ENCODE data around the gene MVB12B.

The MVB12B gene

DNA sequence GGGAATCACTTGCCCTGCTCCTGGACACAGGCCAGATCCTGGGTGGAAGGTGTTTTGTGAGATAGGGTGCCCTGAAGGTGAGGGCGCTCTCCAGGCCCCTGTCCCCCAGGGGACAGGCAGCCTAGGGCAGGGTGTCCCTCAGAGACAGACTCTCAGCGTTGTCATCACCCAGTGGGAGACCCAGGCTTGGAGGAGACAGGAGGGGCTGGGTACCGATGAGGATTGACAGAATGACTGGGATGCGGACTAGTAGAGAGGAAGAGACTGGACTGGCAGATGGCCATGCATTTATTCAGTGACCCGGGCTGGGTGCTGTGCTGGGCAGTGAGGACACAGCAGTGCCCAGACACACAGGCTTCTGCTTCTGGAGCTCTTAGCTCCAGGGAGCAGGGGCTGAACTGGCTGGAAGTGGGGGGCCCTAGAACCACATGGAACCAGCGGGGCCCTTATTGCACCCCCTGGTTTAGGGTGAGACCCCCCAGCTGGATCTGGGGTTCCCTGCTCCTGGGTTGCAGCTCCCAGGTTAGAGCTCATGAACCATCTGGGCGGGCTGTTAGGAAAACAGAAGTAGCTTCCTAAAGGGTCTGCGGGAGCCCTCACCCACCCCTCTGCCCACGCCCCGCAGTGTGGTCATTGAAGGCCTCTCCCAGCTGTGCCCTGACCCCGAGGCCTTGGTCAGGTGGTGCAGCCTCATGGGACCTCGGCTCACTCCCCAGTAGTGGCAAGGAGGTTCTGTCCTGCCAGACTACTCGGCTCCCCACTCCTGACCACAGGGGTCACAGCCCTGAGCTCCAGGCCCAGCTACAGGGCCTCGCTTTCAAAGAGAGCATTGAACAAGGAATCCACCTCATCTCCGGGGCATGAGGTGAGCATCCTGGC, 170.4 kb downstream of the MVB12B start:
- Mint-ChIP-seq H3K27me3 (peaks cover 38% of the 10 kb centered on the region), H3K4me3 (no peak overlapping the region), H3K36me3 (no peaks in the 10 kb centered on the region), H3K9me3 (no peaks in the 10 kb centered on the region), H3K27ac (no peak overlapping the region), H3K4me1 (peaks cover 31% of the 10 kb centered on the region)
- ATAC-seq = no peak

DNA sequence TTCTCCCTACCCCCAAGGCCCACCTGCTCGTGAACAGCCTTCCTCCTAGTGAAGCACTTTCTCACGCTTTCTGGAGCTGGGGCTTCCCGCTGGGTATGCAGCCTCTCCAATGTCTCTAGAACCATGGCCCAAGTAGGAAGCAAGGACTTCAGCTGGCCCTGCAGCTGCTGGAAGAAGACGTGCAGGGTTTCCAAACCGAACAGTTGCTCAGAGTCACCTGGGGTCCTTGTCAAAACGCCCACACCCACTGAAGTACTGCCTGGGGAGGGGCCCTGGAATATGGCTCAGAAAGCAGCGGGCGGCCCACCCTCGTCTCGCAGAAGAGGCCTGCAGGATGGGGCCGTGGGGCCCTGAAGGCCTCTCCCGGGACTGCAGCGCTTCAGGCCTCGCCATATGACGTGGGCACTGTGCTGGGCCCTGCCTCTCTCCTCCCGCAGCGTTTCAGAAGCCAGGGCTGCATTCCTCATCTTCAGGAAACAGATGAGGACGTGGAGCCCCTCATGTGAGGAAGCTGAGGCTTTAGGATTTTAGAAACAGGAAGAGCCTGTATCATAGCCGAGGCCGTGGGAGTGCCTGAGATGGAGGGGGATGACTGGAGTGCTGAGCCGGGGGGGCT, 171.1 kb downstream of the MVB12B start:
- Mint-ChIP-seq H3K27ac (no peak overlapping the region), H3K4me3 (no peak overlapping the region), H3K27me3 (peaks cover 38% of the 10 kb centered on the region), H3K36me3 (no peaks in the 10 kb centered on the region), H3K4me1 (peaks cover 31% of the 10 kb centered on the region), H3K9me3 (no peaks in the 10 kb centered on the region)
- no peak for ATAC-seq

DNA sequence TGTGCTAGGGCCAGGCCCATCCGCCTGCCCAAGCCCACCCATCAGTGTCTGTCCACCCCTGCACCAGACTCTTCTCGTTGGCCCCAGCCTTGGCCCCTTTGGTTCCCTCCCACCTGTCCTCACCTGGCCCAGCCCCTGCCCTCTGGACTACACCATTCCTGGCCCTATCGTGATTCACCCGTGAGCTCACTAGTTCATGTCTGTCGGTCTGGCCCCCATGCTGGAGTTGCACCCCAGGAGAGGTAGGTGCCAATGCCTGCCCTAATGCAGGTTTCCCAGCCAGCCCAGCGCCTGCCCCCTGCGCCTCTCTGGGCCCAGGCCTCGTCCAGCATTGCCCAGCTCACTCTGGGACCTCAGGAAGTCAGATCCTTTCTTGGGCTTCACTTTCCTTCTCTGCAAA, 171.7 kb downstream of the MVB12B start:
- ATAC-seq = no peak
- H3K4me1 Mint-ChIP-seq = peaks cover 31% of the 10 kb centered on the region
- no peak overlapping the region for H3K4me3 Mint-ChIP-seq
- H3K27ac Mint-ChIP-seq = no peak overlapping the region
- no peaks in the 10 kb centered on the region for H3K36me3 Mint-ChIP-seq
- H3K27me3 Mint-ChIP-seq = peaks cover 38% of the 10 kb centered on the region
- H3K9me3 Mint-ChIP-seq = no peaks in the 10 kb centered on the region

DNA sequence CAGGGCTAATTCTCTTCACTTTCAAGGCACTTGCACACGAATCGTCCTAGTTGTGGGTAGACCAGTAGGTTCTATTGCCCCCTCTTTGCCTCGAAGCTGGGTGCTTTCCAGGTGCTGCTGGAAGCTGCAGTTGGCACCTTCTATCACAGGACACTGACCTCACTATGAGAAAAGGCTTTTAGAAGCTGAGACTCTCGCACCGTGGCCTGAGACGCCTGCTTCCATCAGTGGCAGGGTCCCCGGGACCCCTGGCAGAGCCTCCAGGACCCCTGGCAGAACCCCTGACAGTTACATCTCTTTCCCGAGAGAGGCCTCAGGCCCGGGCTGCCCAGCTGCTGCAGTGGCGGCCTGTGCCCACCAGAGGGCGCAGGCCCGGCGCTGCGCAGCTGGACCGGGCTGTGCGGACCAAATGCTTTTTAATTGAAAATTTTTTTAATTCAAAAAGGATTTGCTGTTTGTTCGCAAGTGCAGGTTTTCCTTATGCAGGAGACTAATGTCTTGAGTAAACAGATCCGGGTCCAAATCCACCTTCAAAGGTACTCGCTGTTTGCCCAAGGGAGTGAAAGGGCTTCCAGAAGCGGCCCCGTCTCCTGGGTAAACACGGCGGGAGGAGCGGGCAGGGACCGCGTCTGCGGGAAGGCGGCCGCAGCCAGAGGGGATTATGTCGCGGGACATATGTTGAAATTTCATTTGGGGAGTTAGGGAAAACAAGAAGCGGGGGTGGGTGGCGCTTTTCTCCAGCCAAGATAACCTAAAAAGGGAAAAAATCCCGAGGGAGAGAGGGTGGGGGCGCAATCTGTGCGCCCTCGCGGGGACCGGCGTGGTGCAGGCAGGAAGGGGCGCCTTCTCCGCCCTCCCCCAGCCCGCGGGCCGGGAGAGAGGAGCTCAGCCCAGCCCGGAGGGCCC, 172.6 kb downstream of the MVB12B start:
- Mint-ChIP-seq H3K9me3 (no peaks in the 10 kb centered on the region), H3K4me3 (peak overlapping the region; percentile 60), H3K27me3 (peaks cover 38% of the 10 kb centered on the region), H3K4me1 (peaks cover 27% of the 10 kb centered on the region), H3K36me3 (no peaks in the 10 kb centered on the region), H3K27ac (no peak overlapping the region)
- ATAC-seq = peak; percentile 64

DNA sequence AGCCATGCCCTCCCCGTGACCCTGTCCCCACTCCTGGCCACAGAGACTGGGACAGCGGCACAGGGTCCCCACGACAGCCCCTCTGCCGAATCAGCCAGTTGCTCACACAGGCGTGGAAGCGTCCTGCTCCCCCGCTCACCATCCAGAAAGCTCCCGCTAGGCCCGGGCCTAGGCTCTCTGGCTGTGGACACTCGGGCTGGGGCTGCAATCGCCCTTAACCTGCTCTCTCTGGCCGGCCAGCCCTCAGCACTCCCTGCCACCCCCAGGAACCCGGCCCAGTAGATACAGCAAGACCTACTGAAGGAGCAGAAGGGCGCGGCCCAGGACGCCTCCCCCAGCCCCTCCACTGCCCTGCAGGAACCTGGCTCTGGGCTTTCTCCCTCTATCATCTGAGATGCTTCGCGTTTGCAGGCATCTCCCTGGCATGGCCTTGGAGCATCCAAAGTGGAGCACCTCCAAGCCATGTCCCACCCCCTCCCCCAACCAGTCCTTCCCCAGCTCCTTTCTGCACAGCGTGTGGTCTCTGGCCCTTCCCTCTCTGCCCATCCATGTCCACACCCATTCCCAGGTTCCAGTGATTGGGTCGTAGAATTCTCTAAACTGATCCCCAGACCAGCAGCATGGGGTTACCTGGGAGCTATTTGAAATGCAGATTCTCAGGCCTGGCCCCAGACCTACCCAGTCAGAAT, 173.4 kb downstream of the MVB12B start:
- H3K4me3 Mint-ChIP-seq = peak overlapping the region; percentile 47

DNA sequence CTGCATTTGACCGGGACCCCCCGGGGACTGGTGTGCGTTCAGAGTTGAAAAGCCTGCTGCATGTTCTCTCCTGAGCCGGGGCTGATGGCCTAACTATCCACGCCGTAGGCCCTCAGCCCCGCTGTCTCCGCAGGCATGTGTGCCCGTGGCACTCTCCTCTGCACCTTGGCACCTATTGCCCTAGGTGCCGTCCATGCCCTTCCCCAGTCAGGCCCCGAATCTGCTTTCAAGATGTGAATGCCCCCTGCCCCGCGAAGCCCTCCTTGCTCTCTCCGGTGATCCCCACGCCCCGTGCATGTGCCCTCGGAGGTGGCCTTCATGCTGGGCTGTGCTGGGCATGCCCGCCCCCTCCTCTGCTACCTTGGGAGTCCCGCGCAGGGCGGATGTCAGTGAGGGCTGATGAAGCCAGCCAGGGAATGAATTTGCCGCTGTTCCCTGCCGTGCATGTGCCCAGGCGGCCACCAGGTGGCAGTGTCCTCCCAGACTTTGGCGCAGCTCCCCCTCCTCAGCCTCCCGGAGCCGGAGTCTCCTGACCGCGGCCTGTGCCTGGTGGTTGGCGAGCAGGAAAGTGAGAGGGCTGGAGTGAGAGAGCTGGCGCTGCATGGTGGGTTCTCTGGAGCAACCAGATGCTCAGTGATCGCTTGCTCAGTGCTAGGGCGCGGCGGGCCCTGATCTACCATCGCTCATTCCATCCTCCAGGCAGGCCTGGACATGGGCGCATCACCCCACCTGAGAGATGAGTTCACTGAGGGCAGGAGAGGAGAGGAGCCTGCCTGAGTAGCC, 174.2 kb downstream of the MVB12B start:
- no peaks in the 10 kb centered on the region for H3K36me3 Mint-ChIP-seq
- H3K27ac Mint-ChIP-seq = no peak overlapping the region
- peak; percentile 60 for ATAC-seq
- peaks cover 25% of the 10 kb centered on the region for H3K4me1 Mint-ChIP-seq
- H3K4me3 Mint-ChIP-seq = peak overlapping the region; percentile 12
- peaks cover 38% of the 10 kb centered on the region for H3K27me3 Mint-ChIP-seq
- H3K9me3 Mint-ChIP-seq = no peaks in the 10 kb centered on the region

More for the DNA sequence above, 173.4 kb downstream of the MVB12B start:
- Mint-ChIP-seq H3K27me3 (peaks cover 38% of the 10 kb centered on the region), H3K9me3 (no peaks in the 10 kb centered on the region), H3K27ac (no peak overlapping the region), H3K36me3 (no peaks in the 10 kb centered on the region), H3K4me1 (peaks cover 25% of the 10 kb centered on the region)
- ATAC-seq = no peak

DNA sequence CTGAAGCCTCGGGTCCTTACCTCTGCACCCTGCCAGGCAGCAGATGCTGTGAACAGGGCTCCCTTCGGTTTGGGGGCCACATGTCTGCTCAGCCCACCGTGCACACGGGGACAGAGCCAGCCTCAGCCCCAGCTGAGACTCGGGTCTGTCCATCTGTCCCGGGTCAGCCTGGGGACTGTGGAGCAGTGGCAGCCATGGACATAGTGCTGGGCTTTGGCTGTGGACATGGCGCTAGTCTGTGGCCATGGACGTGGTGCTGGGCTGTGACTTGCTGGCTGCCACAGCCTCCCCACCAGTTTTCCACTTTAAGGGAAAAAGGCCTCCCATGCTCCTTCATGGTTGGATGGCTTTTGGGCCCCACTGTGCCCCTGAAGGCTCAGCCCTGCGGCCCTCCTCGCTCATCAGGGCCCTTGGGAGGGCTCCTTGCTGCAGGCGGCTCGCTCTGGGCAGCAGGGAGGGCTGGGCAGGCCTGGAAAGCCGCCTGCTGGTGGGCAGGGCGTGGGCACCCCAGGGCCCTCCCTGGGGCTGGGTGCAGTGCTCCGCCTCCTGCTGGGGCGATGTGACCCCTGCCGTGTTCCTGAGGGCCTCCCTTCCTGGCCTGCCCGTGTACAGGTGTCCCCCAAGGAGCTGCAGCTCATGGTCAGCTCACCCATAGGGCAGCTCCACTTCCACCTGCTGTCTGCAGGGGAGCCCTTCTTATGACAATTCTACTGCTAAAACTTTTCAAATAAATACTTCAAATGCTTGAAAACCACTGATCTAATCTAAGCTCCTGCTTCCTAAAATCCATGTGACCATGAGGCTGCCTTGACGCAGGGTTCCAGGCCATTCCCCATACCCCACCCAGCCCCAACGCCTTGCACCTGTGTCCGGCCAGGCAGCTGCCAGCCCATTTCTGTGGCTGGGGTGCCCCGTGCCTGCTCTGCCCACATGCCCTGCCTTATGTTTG, 175.0 kb downstream of the MVB12B start:
- no peak overlapping the region for H3K27ac Mint-ChIP-seq
- H3K27me3 Mint-ChIP-seq = peaks cover 38% of the 10 kb centered on the region
- no peaks in the 10 kb centered on the region for H3K9me3 Mint-ChIP-seq
- no peaks in the 10 kb centered on the region for H3K36me3 Mint-ChIP-seq
- no peak overlapping the region for H3K4me3 Mint-ChIP-seq
- ATAC-seq = no peak
- H3K4me1 Mint-ChIP-seq = peaks cover 25% of the 10 kb centered on the region

DNA sequence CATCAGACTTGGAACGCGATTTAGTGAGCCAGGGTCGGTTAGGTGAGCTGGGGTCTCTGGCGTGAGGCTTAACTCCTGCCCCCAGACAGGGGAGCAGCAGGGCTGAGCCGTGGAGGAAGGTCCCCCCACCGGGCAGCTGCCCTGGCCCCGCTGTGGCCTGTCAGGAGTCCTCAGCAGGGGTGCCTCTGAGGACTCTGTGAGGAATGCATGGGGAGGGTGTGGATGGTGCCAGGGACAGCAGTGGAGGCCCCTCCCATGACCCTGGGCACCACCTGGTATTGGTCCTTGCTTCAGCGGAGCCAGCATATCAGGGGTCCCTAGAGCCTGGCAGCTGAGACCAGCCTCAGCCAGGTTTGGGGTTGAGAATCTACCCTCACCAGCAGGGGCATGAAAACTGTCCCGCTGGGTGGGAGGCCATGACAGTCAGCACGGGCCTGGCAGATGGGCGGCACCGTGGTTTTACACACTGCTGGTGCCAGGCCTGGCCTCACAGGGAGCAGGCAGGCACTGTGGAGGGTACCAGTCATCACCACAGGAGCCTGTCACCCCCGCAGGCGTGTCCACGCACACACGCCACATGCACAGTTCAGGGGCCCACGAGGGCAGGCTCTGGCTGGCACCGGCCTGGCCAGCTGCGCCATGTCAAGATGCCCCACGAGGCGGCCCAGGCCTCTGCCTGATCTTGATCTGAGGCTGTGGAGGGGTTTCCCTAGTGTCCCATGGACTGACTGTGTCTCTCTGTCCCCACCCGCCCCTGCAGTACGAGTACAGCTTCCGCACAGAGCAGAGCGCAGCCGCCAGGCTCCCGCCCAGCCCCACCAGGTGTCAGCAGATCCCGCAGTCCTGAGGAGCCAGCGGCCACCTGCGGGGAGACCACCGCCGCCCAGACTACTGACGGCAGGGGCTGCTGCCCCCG, 176.0 kb downstream of the MVB12B start:
- no peak overlapping the region for H3K4me3 Mint-ChIP-seq

DNA sequence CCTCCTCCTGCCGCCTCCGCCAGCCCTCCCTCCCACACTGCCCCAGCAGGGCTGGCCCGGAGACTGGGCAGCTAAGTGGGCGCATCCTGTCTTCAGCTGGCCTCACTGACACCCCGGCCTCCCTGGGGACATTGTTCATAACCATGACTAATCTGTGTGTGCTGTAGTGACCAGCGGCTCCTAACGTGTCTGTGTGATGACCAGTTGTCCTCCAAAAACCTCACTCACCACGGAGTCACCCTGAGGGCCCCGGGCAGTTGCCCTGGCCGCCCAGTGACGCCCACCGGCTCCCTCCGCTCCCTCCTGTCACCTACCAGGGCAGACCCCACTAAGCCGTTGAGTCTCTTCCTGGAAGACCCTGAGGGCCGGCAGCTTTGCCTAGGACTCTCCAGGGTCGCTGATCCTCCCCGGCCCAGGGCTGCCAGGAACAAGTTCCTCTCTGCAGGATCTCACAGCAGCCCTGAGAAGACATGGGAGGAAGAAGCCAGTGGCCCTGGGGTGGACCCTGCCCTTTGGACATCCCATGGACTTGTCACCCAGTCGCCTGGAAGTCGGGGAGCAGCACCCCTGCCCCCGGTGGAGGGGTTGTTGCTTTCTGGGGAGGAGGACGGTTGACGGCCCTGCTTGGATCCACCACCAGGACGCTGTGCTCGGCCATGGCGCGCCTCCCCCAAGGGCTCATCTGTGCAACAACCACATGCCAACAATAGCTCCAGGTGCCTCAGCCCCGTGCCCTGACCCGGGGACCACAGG, 176.9 kb downstream of the MVB12B start:
- H3K27ac Mint-ChIP-seq = no peak overlapping the region
- ATAC-seq = no peak
- H3K36me3 Mint-ChIP-seq = no peaks in the 10 kb centered on the region
- H3K9me3 Mint-ChIP-seq = no peaks in the 10 kb centered on the region
- H3K4me3 Mint-ChIP-seq = no peak overlapping the region
- peaks cover 31% of the 10 kb centered on the region for H3K27me3 Mint-ChIP-seq
- peaks cover 25% of the 10 kb centered on the region for H3K4me1 Mint-ChIP-seq

More for the DNA sequence above, 176.0 kb downstream of the MVB12B start:
- ATAC-seq = no peak
- H3K4me1 Mint-ChIP-seq = peaks cover 25% of the 10 kb centered on the region
- no peak overlapping the region for H3K27ac Mint-ChIP-seq
- H3K36me3 Mint-ChIP-seq = no peaks in the 10 kb centered on the region
- H3K27me3 Mint-ChIP-seq = peaks cover 36% of the 10 kb centered on the region
- H3K9me3 Mint-ChIP-seq = no peaks in the 10 kb centered on the region

DNA sequence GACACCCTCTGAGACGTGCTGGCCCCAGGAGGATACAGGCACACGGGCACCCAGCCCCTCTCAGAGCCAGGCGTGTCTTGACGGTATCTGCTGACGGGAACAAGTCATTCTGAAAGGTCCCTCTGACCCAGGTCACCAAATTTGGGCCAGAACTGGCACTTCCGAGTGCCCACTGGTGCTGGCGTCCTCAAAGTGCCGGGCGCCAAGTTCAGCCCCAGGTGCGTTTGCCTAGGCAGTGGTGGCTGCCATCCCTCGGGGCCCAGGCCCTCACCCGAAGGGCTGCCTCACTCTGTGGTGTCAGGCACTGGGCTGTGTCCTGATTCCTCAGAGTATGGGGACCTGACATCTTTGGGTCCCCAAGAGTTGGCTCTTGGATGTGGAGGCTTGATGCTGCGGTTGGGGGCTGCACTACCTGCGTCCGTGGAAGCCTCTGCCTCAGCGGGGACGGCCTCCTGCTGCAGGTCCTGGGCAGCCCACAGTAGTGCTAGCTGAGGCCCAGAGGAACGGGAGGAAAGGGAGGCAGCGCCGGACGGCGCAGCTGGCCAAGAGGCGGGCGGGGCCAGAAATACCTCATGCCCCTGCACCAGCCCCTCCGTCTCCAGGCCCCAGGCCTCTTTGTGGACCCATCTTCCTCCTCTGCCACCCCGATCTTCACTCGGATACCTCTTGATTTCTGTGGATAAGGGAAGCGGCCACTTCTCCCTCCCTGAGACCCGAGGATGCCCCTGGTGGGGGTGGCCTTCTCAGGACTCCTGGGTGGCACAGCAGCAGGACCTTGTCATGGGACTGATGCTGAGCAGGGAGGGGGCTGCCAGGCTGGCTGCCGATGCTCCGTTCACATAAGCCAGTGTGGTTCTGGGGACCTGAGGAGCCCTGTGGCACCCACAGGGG, 177.7 kb downstream of the MVB12B start:
- Mint-ChIP-seq H3K4me1 (peaks cover 19% of the 10 kb centered on the region), H3K4me3 (no peak overlapping the region)

DNA sequence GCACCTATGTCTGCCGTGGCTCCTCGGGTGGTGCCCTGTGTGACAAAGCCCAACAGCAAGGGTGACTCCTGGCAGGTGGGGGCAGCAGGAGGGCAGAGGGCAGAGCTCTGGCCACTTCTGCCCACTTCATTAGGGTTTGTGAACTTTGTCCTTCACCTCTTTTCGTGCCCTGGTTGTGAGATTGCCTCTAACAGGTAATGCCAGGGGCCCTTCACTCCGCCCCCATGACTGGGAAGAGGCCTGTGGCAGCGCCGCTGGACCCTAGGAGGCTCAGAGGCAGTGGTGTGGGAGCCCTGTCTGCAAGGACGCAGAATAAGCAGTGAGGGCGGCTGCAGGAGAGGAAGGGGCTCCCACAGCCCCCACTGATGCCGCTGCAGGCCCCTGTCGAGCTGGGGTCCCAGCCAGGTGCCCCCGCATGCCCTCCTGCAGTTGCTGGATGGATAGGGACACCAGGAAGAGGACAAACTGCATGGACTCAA, 178.4 kb downstream of the MVB12B start:
- Mint-ChIP-seq H3K4me1 (peaks cover 12% of the 10 kb centered on the region), H3K27ac (no peak overlapping the region), H3K9me3 (no peaks in the 10 kb centered on the region), H3K4me3 (no peak overlapping the region), H3K27me3 (peaks cover 31% of the 10 kb centered on the region), H3K36me3 (no peaks in the 10 kb centered on the region)
- no peak for ATAC-seq

More for the DNA sequence above, 177.7 kb downstream of the MVB12B start:
- Mint-ChIP-seq H3K36me3 (no peaks in the 10 kb centered on the region), H3K27ac (no peak overlapping the region), H3K27me3 (peaks cover 31% of the 10 kb centered on the region), H3K9me3 (no peaks in the 10 kb centered on the region)
- no peak for ATAC-seq
